Stimulated activated CD4-positive, alpha-beta T cell treated with anti-CD3 and anti-CD28 coated beads, TNF-alpha, amount 100 ng/mL, for 48 hours (primary cell): ENCODE measurements around the gene SORCS2.

Experiments used
- DNase-seq, 3 donors: peaks; one replicate each; pipeline ENCODE4 v3.0.0-alpha.2; 2020; ENCODE audit warnings: low read depth in 3 of 3

The SORCS2 gene

DNA sequence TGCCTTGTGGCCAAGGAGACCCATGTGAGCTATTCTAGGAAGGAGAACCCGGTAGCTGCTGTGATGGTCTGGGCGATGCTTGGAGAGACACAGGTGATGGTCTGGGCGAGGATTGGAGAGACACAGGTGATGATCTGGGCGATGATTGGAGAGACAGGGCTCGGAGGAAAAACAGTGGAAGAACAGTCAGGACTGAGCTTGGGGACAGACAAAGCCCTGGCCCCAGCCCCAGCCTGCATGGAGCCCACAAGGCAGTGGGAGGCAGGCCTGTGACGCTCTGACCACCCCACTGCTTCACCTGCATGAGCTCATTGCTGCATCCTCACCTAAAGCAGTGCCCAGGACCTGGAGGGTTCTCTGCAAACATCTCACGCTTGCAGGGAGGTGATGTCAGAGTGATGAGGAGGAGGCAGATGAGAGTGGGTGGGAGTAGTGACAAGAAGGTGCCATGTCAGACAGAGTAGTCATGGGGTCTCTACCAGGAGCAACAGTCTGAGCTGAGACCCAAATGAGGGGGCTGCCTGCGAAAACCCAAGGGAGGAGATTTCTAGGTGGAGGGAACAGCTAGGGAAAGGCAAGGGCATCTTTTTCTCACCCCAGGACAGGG lies 278.3 kb downstream of the SORCS2 start:
- no peak for DNase-seq

DNA sequence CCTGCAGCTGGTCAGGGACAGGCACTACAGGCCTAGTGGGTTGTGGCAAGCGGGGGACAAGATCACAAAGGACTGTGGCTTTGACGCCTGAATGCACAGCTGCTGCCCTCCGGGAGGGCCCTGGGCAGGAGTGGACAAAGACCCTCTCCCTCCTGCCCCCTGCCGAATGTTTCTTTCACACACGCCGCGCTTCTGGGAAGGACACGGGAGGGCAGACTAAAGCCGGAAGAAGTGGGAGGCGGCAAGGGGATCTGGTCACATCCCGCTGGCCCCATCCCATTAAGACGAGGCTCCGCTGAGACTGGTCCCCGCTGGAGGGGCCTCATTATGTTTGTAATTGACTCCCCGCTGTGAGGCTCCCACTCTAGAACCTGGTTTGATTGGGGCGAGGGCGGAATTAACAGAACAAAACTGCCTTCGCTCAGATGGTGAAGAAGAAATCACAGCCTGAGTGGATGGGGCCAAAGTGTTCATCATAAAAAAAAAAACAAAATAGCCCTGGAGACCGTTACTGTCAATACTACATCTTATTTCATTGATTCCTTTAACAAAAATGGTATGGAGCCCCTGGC lies 280.2 kb downstream of the SORCS2 start:
- DNase-seq, result no peak

DNA sequence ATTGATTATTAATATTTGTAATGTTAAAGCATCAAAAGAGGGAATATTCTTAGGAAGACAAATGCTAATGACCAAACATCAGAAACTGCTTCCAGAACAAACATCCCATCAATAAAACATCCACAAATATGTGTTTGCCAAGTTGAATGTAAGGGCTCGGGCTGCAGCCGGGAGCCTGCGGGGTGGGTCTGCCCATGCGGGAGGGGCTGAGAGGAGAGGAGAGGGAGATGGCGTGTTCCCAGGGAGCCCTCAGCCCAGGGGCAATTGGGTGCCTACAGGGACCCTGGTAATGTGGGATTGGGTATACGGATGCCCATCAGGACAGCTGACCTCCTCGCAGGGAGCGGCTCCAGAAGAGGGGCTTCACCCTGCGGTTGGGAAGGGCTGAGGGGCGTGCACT lies 280.7 kb downstream of the SORCS2 start:
- no peak for DNase-seq

DNA sequence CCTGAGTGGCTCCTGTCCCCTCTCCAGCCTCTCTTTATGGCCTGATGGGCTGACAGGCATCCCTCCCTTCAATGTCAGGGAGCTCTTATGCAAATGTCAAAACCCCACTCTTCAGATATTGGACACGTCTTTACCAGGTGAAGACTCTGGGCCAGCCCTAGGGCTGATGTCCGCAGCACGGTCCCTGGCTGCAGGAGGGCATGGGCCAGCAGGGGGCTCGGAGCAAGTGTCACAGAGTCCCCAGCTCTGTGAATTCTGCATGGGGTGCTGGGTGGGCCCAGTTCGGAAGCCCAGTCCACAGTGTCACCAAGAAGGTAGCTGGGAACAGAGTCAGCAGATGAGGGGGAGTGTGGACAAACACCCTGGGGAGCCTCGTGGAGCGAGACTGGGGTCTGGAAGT lies 282.0 kb downstream of the SORCS2 start:
- DNase-seq, result no peak

DNA sequence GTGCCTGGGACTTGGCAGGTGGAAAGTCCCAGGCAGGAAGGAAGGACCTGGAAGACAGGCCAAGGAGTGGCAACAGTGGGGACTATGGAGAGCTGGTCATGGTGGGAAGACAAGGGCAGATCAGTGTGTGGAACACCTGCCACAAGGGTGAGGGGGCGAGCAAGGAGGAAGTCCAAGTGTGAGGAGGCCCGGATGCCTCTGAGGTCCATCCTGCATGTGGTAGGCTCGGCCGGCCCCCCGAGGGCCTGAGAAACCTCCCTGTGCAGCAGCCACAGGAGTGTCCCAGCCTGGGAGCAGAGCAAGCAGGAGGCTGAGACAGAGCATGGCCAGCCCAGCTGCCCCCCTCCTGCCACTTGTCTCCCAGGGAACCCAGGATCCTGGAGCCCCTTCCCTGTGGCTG lies 282.9 kb downstream of the SORCS2 start:
- DNase-seq, result no peak

DNA sequence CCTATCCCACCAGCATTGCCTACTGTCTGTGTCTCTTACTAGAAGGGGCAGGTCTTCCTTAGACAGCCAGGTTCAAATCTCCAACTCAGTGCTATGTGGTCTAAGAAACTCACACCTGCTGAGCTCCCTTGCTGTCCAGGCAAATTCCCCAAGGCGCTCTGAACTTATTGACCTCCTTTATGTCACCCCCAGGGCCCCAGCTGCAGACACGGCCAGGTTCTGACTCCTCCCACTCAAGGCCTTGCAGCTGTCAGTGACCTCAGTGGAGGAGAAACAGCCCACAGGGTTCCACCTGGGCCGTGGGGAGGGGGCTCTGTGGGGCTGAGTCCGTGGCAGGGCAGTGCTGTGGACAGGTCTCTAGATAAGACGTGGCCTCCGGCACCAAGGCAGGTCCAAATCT lies 284.5 kb downstream of the SORCS2 start:
- DNase-seq, result no peak

DNA sequence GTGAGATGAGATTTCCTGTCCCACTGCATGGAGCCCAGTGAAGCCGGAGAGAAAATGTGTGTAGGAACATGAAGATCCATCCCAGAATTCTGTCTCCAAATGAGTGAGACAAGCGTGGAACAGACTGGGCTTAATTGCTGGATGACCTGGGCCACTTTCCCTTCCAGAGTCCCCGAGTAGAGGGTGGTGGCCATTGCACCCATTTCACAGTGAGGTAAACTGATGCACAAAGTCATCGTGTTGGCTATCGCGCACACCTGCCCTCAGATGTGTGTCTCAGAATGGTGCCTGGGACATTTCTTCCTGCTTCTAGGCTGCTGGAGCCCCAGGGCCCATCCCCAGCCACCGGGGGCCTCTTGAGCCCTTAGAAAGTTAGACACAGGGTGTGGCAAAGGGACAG lies 285.4 kb downstream of the SORCS2 start:
- no peak for DNase-seq

DNA sequence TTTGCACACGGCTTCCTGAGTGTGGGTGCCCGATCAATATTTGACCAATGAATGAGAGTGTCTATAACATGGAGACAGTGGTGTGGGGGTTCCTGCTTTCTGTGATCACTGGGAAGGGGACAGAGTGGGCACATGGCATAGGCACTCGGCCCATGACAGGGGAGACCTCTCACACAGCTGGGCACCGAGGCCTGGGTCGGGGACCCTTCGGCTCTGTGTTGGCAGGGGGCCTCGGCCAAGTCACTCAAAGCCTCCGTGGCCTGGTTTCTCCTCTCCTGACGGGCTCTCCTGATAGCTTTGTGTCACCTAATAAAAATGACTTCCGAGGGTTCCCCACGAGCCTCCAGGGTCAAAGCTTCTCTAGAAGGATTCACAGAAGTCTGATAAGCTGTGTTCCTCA lies 286.3 kb downstream of the SORCS2 start:
- DNase-seq, result no peak

DNA sequence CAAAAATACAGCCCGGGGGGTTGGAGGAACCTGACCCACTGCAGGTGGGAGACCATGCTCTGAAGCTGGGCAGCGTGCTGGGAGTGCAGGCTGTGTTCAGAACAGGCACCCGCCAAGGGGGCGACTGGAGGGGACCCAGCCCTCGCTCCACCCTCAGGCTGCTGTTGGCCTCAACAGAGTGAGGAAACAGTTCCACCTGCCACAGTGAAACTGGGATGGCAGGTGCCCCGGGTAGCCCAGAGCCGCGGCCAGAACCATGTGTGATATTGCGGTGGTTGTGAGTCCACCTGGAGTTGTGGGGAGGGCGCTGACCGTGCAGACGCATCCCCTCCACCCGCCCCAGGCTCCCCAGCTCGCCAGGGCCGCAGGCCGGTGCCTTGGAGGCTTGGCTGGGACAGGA lies 288.1 kb downstream of the SORCS2 start:
- no peak for DNase-seq

DNA sequence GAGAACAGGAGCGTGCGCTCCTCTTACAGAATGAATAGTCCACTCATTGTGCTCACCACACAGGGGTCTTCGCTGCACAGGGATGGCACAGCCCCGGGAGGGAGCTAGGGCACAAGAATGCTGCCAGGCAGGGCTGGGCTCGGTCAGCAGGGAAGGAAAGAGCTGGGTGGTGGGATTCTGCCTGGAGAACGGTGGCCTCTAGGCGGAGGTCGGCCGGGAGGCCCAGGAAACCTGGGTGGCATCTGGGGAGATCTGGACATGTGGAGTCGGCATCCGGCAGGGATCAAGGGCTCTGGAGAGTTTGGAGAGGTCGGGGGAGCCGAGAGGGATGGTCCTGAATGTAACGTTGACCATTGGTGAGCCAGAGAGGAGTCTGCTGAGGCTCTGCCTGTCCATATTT lies 288.9 kb downstream of the SORCS2 start:
- DNase-seq, result no peak

DNA sequence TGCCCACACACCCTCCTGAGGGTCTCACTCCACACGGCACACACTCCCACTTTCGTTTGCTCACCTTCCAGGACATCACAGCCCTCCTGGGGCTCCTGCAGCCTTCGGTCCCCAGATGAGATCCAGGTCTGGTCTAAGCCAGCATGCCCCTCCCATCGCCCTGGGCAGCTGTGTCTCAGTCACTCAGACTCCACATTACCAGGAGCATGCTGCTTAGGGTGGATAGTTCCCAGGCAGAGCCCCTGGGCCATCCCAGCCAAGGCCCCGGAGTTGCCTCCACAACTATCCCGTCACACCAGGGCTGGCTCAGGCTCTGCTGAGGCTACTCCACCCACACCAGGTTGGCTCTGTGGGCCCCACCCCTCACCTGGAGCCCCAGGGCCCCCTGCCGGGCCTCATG lies 292.8 kb downstream of the SORCS2 start:
- no peak for DNase-seq

DNA sequence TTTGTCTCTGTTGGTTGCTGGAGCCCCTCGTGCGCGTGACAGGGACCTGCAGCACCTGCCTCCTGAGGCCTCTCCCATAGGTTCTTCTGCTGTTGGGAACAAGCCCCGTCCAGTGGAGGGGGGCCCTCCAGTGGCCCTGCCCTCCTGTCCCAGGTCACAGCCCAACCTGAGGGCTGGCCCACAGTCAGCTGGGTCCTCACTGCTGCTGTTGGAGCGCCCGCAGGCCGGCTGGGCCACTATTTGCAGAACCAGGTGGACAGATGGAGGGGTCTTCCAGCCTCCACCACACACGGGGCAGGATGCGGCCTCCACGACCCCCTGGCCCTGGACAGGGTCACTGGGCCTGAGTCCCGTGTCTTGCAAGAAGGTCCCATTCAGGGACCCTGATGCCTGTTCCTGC lies 293.8 kb downstream of the SORCS2 start:
- no peak for DNase-seq

DNA sequence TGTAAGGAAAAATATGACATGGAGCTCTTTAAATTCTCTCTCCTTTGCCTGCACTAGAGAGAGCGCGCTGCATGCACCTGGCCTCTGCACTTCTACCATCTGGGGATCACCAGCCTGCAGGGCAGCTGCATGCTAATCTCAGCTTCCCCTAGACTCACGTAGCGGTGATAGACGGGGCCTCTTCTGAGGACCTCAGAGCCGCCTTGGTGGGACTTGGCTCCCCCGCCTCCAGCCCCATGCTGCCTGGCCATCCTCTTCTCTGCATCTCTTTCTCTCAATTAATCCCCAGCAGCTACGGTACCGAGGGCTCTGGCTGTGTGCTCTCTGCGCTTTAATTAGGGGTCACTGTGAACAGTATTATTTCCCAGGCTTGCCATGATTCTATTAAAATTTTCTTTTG lies 295.2 kb downstream of the SORCS2 start:
- DNase-seq, result no peak

DNA sequence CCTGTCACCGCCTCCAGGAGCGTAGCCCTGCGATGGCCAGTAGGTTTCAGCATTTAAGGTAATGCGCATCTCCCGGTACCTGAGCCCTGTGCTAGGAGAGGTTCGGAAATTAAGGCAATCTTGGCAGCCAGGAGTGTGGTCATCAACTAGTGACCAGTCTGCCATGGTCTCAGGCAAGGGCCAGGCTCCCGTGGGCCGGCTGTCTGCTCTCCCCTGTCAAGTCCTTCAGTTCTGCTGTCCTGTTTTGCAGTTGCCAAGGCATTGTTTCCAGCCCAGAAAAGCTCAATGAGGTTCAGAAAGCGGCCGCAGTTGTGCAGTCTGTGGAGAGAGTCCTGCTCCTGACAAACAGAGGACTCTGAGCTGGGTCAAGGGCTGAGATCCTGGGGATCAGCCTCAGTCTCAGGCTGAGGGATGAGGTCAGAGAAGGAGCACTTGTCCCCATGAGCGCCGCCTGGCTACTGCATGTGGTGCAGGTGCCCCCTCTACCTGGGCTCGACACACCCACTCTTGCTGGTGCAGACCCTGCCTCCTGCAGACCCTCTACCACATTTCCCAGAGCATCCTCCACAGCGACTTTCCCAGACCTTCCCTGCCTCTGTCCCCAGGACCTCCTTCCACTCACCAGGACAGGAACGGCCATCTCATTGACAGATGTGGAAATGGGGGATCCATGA lies 295.8 kb downstream of the SORCS2 start:
- no peak for DNase-seq

DNA sequence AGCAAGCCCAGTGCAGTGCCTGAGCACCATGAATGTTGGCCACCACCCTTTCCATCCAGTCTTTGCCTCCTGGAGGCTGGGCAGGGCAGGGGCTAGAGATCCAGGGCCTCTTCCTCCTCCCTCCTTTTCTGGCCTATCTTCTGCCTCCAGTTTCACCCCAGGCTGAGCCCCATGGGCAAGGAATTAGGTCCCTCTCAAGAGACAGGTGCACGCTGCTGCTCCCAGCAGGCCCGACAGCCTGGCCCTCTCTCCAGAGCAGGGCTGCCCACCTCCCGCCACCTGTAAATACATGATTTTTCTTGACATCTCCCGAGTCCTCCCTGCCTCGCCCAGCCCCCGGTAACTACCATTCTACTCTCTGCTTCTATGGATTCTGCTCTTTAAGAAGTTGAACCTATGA lies 299.6 kb downstream of the SORCS2 start:
- no peak for DNase-seq

DNA sequence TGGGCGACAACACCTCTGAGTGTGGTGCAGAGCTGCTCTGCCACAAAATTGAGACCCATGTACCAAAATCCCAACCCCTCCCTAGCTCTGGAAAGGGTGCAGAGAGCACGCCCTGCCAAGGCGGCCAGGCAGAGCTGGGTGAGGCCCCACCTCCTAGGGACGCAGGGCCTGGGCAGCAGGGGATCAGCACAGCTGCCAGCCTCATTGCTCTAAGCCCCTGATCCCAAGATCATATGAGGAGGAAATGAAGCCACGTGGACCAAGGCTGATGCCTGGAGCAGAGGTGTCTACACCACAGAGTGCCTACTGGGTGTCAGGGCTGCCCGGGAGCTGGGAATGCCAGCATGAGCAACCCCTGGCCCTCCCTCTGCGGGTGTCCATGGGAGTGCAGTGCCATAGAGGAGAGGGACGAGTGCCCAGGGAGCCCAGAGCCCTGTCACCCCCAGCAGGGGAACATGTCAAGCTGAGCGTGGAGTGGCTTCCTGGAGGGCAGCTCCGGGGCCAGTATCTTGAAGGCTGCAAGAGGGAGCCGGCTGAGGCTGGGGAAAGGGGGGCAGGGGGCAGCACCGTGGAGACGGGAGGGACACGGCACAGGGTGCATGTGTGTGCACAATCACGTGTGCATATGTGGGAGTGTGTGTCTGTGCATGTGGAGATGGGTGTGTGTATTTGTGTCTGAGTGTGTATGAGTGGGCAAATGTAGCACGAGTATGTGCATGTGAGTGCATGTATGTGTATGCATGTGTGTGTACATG lies 306.3 kb downstream of the SORCS2 start:
- DNase-seq, result no peak

DNA sequence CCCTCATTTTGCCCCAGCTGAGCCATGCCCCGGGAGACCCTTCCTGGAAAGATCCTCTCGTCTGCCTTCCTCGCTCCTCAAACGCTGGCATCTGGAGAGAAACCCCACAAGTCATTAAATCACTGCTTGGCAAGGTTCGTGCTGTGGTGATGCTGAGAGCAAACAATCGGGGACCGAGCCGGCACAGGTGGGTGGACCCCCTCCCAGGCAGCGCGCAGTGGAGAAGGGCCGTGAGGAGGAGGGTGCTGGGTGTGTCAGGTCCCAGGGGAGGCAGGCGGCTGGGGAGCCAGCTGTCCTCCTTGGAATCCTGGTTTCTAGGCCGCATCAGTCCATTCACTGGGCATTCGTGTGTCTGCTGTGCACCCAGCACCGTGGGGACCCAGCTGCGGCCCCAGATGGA lies 307.3 kb downstream of the SORCS2 start:
- DNase-seq, result no peak

DNA sequence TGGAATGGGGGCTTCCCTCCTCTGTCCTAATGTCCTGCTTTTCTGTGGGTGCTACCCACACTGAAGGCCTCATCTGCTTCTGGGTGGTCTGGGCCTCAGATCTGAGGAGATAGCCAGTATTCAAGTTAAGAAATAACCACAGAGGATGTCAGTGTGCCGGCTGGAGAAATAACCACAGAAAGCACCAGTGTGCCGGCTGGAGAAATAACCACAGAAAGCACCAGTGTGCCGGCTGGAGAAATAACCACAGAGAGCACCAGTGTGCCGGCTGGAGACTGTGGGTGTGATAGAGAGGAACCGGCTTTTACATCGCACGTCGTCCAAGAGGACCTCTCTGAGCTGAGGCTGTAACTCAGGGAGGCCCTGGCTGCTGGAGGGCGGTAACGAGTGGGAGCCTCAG lies 308.1 kb downstream of the SORCS2 start:
- DNase-seq, result no peak

DNA sequence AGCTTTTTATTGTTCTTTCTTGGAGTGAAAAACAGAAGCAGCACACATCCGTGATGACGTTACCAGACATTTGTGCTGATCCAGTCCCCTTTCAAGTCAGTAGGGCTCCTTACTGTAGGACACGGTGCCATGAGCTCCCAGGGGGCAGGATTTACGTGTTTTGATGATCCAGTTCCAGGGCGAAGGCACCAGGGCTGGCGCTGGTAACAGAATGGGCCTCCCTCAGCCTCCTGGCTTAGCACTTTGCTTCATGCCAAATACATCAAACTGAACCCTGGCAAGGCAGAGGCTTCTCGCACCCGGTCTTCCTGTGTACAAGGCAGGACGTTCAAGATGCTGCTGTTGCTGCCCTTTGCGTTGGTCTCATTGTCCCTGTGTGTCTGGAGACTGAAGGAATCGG lies 309.0 kb downstream of the SORCS2 start:
- no peak for DNase-seq

DNA sequence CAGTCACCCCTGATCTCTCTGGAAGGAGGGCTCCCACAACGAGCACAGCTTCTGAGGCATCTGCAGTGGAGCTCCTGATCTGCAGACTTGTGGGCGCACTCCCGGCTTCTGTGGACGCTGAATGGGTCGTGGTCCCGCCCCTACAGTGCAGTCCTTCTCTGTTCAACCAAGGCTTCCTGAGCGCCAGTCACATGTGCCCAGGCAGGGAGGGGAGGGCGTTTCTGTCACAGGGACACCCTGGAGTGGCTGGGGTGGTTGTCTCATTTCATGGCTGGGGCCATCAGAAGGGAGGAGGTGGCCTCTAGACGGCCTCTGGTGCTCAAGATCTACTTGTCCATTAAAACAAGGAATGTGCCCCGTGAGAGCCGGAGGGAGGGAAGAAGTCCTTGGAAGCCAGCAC lies 309.5 kb downstream of the SORCS2 start:
- DNase-seq, result no peak

DNA sequence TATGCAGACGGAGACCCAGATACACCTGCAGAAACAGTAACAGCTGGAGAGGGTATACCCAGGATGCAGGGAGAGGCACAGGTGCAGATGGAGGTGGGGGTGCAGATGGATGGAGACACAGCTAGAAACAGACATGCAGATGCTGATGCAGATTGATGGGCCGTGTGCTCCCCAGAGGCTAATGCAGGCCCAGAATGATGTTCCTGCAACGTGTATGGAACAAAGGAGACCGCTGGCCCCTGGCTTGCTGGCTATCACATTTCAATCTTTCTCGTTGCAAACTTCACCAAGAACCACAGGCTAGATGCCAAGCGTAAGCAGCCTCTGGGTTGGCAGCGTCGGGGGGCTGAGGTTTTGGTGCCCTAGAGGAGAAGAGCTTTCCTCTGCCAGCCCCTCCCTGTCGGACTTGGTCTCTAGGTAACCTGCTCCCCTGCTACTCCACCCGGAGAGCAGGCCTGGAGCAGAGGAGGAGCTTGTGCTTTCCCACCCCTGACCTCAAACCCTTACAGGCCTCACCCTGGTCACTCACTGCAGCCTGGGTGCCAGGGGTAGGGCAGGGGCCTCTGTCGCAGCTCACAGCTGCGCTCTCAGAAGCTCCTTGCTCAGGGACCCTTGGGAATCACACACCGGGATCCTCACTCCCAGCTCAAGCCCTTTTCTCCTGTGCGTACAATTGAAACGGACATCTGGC lies 311.4 kb downstream of the SORCS2 start:
- DNase-seq, result no peak

DNA sequence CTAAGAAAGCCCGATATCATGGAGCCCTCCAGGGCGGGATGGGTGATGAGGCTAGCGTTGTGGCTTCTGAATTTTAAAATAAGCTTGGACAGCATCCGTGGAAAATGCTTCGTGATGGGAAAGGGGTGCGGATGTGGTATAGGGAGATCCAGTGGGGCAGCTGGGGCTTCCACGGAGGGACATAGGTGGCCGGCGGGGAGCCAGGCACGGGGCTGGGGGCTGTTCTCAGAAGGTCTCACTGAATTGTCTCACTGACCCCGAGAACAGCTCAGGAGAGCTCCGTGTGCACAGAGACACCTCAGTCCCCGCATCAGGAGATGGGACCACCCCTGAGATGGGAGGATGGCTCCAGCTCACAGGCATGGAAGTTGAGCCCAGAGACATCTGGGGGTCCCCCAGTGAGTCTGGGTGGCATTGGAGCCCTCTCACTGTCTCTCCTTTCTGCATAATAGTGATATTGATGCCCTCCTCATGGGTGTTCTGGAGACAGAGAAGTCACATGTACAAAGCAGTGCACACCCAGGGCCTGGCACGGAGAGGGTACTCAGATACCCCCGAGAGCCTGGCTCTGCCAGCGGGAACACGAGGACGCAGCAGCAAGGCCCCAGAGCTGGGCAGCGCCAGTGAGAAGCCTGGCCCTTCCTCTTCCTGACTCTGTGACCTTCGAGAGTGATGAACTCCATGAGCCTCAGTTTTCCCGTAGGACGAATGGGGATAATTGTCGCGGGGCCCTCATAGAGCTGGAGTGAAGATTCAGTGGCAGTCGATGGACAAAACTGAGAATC lies 313.0 kb downstream of the SORCS2 start:
- no peak for DNase-seq
